Measurements from ENCODE around the gene CHCHD6. TPM values are rescaled to one million over a fixed set of nuclear protein-coding genes. Genes with fewer than 3 reads are reported as not detected.

The CHCHD6 gene
- total and polyA plus RNA-seq, 2 of the 4 experiments (the other 2 are of a cell fraction) = 18.8 to 28.9 TPM

GRCh38 chr3:126663750-126664149 is 40.3 kb upstream of the CHCHD6 start:
- Histone ChIP-seq H3K4ac (ENCODE audit: low read depth, low read length) (no peak overlapping the region), H3K56ac (ENCODE audit: extremely low read depth, insufficient read depth, low read length) (no peak overlapping the region), H4K8ac (ENCODE audit: low read depth in 2 of 2, low read length in 2 of 2) (no peak overlapping the region), H2BK5ac (ENCODE audit: low read depth, low read length, poor library complexity, severe bottlenecking) (no peak overlapping the region), H4K20me1 (ENCODE audit: insufficient read depth, low read length) (no peaks in the 10 kb centered on the region), H2AK9ac (replicated peaks; ENCODE audit: low read depth, low read length, poor library complexity) (no peak overlapping the region), H3K27ac (ENCODE audit: insufficient read depth, low read length) (no peak overlapping the region), H3K9me3 (ENCODE audit: control insufficient read depth, insufficient read depth, low read length) (peaks cover 3% of the 10 kb centered on the region; the same call in 1 of the 2 replicates), H2AK5ac (ENCODE audit: low read depth, low read length) (no peak overlapping the region), H4K5ac (ENCODE audit: low read depth, low read length) (no peak overlapping the region), H3K9ac (ENCODE audit: low read depth, low read length) (no peak overlapping the region), H3K79me1 (ENCODE audit: low read depth in 1 of 2, low read length in 2 of 2) (no peaks in the 10 kb centered on the region), H2BK20ac (ENCODE audit: low read depth, low read length) (no peak overlapping the region), H2BK15ac (ENCODE audit: low read depth, low read length) (no peak overlapping the region), H2BK120ac (ENCODE audit: low read depth, low read length) (no peak overlapping the region), H3K4me3 (ENCODE audit: insufficient read depth, low read depth, low read length) (no peak overlapping the region), H3K18ac (ENCODE audit: low read depth, low read length) (no peak overlapping the region), H3K23ac (ENCODE audit: low read depth, low read length) (no peak overlapping the region), H3K14ac (replicated peaks; ENCODE audit: low read depth, low read length) (no peak overlapping the region), H2AFZ (replicated peaks; ENCODE audit: low read length, poor library complexity) (no peak overlapping the region), H3K36me3 (ENCODE audit: control insufficient read depth, insufficient read depth, low read length) (no peaks in the 10 kb centered on the region), H3K27me3 (ENCODE audit: control insufficient read depth, insufficient read depth, low read length) (peaks cover 70% of the 10 kb centered on the region), H3K4me1 (ENCODE audit: control insufficient read depth, insufficient read depth, low read length) (peaks cover 2% of the 10 kb centered on the region; the same call in 1 of the 2 replicates), H3K4me2 (ENCODE audit: low read depth, low read length) (no peak overlapping the region), H3K9me1 (ENCODE audit: insufficient read depth, low read length) (no peaks in the 10 kb centered on the region), H4K91ac (ENCODE audit: insufficient read depth, low read depth, low read length) (no peak overlapping the region)
- no TSS peak for BruUV-seq (replicated peaks)
- CTCF ChIA-PET = no interaction called here
- dilution Hi-C loops (cut with HindIII; ENCODE audit: low sequenced_read_pairs, unreplicated experiment) (no loop called here), in situ Hi-C loops (cut with MboI; ENCODE audit: low sequenced_read_pairs) (no loop called here), intact Hi-C loops (cut with micrococcal nuclease) (no loop called here)
- TF ChIP-seq CTCF (conservative IDR thresholded peaks at IDR 0.05; ENCODE audit: low read depth, low read length) (no peak), BHLHE40 (IDR thresholded peaks at IDR 0.05; ENCODE audit: low read depth, low read length) (no peak), USF2 (IDR thresholded peaks at IDR 0.05; ENCODE audit: low read depth, low read length) (no peak), CHD1 (IDR thresholded peaks at IDR 0.05; ENCODE audit: low read depth, low read length) (no peak), NFE2L2 (IDR thresholded peaks at IDR 0.05; ENCODE audit: low read depth, low read length) (no peak), RFX5 (IDR thresholded peaks at IDR 0.05; ENCODE audit: low read depth, low read length) (no peak), SMC3 (IDR thresholded peaks at IDR 0.05; ENCODE audit: low read depth, low read length) (no peak), RCOR1 (IDR thresholded peaks at IDR 0.05; ENCODE audit: insufficient replicate concordance, low read length) (no peak), MXI1 (IDR thresholded peaks at IDR 0.05; ENCODE audit: borderline replicate concordance, low read depth, low read length) (no peak), FOS (IDR thresholded peaks at IDR 0.05; ENCODE audit: low read depth, low read length) (no peak), MAZ (IDR thresholded peaks at IDR 0.05; ENCODE audit: borderline replicate concordance, low read depth, low read length) (no peak), RAD21 (IDR thresholded peaks at IDR 0.05; ENCODE audit: low read length) (no peak), POLR2A (IDR thresholded peaks at IDR 0.05; ENCODE audit: low read depth, low read length) (no peak), CEBPB (IDR thresholded peaks at IDR 0.05; ENCODE audit: low read depth, low read length) (no peak)
- WGBS, 2 experiments (ENCODE audit: extremely low coverage in 2 of 2, insufficient read length in 1 of 2) = 78% methylated on average over 6 of the region's 8 CpGs; no CpG with 5 or more reads in 1 of the 2 experiments
- POLR2A ChIA-PET (ENCODE audit: unreplicated experiment) = no interaction called here
- ATAC-seq (ENCODE audit: low read depth) (no peak), DNase-seq (no peak)

Data from IMR-90 (cell line).